CD4-positive, alpha-beta T cell treated with Interleukin-12 subunit alpha and Interleukin-12 subunit beta, for 1 hour (primary cell): Measurements from ENCODE around the gene TENM4.
"Not testable (repeated sequence)": the region's sequence is repeated elsewhere in the genome, so short reads cannot be mapped to it uniquely, and the experiment has no call there.

Experiments used
- DNase-seq: peaks from one replicate; pipeline ENCODE4 v3.0.0-alpha.2; 2020

The TENM4 gene

GRCh38 chr11:79241852-79242241, 199.0 kb downstream of the TENM4 start:
- DNase-seq: no peak

DNA sequence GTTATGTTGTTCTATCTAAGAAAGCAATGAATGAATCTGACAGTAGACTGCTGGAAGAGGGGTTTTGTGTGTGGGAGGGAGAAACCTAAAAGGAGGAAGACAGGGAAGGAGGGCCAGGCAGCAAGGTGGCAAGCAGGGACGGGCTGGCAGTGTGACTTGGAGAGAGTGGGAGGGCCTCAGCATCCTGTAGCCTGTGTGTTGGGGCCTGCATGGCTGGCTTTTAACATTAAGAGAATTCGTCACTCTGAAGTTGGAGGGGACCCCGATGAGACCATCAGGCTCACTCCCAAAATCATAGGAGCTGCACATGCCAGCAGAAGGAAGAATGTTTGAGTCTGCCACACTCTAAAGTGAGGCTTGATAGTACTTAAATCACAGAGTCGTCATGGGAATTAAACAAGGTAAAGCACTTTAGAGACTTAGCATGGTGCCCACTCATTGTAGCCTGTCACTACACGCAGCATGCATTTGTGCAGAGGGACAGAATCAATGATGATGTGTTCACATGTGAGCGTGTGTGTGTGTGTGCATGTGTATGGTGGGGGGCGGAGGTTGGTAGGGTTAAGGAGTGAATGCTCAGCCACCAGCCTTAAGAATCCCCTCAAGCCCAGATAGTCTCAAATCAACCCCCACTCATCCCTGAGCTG, 199.5 kb downstream of the TENM4 start:
- no peak for DNase-seq

GRCh38 chr11:79237703-79238102, 203.1 kb downstream of the TENM4 start:
- no peak for DNase-seq

DNA sequence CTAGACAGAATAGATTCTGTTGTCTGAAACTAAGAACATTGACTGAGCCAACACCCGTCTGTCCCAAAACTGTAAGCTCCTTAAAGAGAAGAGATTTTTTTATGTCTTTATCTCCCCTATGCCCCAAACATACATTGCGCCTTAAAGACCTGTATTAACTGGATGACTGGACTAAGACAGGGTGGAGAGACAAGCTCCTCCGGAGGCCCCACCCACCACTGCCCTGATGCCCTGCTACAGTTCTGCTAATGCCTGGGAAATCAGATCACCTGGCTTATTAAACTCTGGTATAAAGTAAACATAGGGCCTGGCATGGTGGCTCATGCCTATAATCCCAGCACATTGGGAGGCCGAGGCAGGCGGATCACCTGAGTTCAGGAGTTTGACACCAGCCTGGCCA, 203.7 kb downstream of the TENM4 start:
- DNase-seq: no peak

GRCh38 chr11:79236541-79236971, 204.3 kb downstream of the TENM4 start:
- no peak for DNase-seq

DNA sequence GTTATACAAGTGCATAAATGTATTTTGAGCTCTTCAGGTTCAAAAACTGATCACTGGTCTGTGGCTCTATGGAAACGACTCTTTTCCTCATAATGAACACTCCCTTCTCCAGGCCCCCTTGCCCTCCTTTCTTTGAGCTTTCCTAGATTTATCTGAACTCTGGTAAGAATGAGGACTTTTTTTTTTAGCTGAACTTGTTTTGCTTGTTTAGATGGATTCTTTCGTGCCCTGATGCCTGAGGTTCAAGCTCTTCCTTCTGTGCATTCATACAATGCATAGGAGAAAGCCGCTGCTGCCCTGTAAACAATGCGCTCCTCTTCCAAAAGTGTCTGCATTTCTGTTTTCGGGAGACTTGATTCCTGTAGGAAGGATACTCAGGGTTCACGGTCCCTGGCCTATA, 205.1 kb downstream of the TENM4 start:
- DNase-seq: no peak

GRCh38 chr11:79232346-79232745, 208.5 kb downstream of the TENM4 start:
- DNase-seq: no peak

- no peak for DNase-seq
Measured at GRCh38 chr11:79229047-79229446, 211.8 kb downstream of the TENM4 start.

- no peak for DNase-seq
Measured at GRCh38 chr11:79227767-79228755, 212.8 kb downstream of the TENM4 start.

DNA sequence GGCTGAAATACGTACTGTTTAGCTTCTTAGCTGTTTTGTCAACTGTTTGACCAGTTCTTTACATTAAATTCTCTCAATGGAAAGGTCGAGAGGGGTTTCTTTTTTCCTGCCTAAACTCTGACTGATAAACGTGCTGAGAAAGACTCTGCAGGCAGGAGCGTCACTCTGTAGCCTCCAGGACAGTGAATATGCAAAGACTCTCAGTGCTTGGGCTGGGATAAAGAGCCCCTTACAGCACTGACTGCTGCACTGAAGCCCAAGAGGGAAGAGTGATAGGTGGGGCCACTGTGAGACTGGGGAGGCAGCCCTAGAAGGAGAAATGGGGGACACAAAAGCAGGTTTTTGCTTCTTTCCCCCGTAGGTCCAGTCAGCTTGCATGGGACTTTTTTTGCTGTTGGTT, 213.5 kb downstream of the TENM4 start:
- DNase-seq: no peak

DNA sequence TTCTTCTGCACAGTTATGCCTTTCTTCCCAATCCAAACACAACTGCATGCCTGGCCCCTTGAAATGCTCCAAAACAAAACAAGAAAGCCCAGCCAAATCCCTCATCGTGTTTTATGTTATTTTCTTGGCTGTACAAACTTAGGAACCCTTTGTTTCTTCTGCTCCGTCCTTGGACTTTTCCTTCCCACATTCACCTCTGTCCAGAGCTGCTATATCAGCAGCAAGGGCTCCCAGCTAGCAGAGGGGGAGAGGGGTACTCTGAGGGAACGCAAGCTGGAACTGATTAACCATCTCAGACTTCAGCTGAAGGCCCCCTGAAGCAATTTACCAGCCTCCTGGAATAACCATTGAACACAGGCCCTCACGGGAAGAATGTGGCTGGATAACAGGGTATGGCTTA, 214.7 kb downstream of the TENM4 start:
- DNase-seq: no peak

GRCh38 chr11:79222163-79222562, 218.7 kb downstream of the TENM4 start:
- DNase-seq: not testable (repeated sequence)

GRCh38 chr11:79221444-79222130, 219.2 kb downstream of the TENM4 start:
- DNase-seq: no peak

- no peak for DNase-seq
Measured at GRCh38 chr11:79220171-79220570, 220.7 kb downstream of the TENM4 start.

GRCh38 chr11:79219186-79220045, 221.4 kb downstream of the TENM4 start:
- no peak for DNase-seq

DNA sequence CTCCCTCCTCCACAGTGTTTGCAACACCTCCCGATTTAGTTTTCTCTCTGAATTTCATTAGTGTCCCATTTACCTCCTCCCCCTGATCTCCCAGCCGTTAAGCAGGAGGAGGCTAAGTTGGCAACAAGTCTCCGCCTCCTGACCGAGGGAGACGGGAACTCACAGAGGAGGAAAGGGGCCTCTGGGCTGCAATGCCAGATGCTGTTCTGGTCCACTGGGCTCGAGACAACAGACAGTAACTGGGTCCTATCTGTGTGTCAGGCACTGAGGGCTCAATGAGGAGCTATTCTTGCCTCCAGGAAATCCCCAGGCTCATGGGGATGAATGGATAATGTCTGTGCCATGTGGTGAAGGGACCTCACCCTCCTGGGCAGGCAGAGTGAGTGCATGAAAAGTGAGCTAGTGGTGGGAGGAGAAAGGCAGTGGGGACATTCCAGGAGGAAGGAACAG, 228.1 kb downstream of the TENM4 start:
- no peak for DNase-seq

GRCh38 chr11:79209540-79210266, 231.1 kb downstream of the TENM4 start:
- no peak for DNase-seq

DNA sequence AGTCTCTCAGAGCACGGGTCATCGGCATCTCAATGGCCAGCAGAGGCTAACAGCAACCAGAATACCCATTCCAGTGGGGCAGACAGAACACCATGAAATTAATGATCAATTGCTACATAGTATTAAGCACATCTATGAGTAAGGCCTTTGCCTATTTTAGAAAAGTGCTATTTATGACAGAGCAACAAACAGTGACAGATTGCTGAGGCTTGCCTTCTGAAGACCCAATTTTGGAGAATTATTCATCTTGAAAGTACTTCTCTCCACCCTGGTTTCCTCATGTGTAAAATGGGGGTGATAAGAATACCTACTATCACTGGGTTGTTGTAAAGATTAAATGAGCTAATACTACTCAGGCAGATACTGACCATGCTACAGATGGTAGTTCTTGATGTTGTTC, 232.7 kb downstream of the TENM4 start:
- DNase-seq: no peak

DNA sequence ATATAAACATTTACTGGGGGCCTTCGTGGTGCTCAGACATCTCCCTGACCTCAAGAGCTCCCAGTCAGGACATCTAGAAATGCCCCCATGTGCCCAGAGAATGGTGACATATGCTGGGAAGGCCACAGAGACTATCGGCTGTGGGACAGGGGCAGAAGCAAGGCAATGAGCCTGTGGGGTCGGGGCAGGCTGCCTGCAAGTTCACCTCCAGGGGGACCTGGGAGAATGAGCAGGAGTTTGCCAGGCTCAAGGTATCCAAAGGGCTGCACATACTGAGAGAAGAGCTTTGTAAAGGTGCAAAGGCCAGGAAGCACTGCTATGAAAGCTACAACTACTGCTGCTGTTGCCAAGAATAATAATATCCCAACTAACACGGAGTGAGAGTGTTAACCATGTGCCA, 233.9 kb downstream of the TENM4 start:
- no peak for DNase-seq

DNA sequence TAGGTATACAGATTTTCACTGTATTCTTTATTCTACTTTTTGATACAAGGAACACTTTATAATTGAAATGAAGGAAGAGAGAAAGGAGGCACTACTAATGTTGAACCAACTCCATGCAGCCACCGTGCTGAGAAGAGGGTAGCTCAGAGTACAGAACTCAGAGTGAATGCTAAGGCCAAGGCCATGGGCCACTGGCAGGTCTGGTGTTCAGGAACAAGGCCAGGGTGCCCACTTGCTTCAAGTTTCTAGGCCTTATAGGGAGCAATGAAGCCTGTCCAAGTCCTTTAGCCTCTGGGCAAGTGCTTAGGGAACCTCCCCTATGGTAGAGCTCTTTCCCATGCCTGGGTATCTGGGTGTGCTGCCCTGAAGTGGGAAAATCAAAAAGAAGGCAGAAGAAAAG, 235.0 kb downstream of the TENM4 start:
- DNase-seq: no peak

DNA sequence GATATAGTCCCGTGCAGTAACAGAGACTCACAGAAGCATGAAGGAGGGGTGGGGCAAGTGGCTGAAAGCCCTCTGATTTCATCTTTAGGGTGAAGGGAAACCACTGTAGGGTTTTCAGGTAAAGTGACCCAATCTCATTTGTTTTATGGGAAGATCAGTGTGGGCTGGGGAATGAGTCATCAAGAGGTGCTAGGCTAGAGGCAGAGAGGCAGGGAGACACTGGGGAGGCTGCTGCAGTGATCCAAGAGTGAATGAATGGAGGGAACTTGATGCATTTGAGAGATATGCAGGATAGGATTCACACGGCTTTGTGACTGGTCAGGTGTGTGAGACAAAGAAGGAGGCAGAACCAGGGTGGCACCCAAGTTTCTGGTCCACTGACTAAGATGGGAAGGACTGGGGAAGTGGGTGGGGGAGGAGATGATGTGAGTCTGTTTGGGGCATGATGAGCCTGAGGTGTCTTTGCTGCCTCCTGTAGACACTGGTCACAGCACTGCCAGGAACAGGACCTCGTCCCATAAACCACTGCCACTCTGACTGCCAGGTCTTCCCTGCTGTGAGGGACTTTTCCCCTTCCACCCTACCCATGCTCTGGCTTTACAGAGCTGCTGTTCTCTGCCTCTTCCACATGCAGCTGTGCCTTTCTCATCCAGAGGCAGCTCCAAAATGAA, 239.0 kb downstream of the TENM4 start:
- no peak for DNase-seq
